Measurements from ENCODE around the gene CDK2. TPM values are rescaled to one million over a fixed set of nuclear protein-coding genes. Genes with fewer than 3 reads are reported as not detected.

Gene CDK2
- total and polyA plus RNA-seq, 9 of the 15 experiments (the other 6 are each of a cell fraction or from before 2014, with no cell fraction given) = 17.4 to 213 (median 109) TPM

- TF ChIP-seq, protein P1, sequence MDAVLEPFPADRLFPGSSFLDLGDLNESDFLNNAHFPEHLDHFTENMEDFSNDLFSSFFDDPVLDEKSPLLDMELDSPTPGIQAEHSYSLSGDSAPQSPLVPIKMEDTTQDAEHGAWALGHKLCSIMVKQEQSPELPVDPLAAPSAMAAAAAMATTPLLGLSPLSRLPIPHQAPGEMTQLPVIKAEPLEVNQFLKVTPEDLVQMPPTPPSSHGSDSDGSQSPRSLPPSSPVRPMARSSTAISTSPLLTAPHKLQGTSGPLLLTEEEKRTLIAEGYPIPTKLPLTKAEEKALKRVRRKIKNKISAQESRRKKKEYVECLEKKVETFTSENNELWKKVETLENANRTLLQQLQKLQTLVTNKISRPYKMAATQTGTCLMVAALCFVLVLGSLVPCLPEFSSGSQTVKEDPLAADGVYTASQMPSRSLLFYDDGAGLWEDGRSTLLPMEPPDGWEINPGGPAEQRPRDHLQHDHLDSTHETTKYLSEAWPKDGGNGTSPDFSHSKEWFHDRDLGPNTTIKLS (IDR thresholded peaks at IDR 0.05; ENCODE audit: borderline replicate concordance, low read depth) = 0 out of 2 replicates have a peak, but pooled peaks have one; percentile 18
- no peak for TF ChIP-seq ZFP1 (CRISPR knock-in tag; IDR thresholded peaks at IDR 0.05)
- TF ChIP-seq EZH2 (IDR thresholded peaks at IDR 0.05; ENCODE audit: borderline replicate concordance, low read depth, low read length) = no peak
- TF ChIP-seq SIN3A (IDR thresholded peaks at IDR 0.05; ENCODE audit: borderline replicate concordance in 2 of 2, control insufficient read depth in 1 of 2, low read depth in 2 of 2, low read length in 2 of 2) = peak; percentile 43 to 45; a peak in 2 of 4 replicates
- TF ChIP-seq FOXM1 (IDR thresholded peaks at IDR 0.05; ENCODE audit: low read depth) = no peak
- no peak for TF ChIP-seq FOXM1 (CRISPR knock-in tag; IDR thresholded peaks at IDR 0.05; ENCODE audit: low read depth)
- TF ChIP-seq, protein P2, sequence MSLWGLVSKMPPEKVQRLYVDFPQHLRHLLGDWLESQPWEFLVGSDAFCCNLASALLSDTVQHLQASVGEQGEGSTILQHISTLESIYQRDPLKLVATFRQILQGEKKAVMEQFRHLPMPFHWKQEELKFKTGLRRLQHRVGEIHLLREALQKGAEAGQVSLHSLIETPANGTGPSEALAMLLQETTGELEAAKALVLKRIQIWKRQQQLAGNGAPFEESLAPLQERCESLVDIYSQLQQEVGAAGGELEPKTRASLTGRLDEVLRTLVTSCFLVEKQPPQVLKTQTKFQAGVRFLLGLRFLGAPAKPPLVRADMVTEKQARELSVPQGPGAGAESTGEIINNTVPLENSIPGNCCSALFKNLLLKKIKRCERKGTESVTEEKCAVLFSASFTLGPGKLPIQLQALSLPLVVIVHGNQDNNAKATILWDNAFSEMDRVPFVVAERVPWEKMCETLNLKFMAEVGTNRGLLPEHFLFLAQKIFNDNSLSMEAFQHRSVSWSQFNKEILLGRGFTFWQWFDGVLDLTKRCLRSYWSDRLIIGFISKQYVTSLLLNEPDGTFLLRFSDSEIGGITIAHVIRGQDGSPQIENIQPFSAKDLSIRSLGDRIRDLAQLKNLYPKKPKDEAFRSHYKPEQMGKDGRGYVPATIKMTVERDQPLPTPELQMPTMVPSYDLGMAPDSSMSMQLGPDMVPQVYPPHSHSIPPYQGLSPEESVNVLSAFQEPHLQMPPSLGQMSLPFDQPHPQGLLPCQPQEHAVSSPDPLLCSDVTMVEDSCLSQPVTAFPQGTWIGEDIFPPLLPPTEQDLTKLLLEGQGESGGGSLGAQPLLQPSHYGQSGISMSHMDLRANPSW (CRISPR knock-in tag; IDR thresholded peaks at IDR 0.05) = no peak
- TF ChIP-seq, protein P3, sequence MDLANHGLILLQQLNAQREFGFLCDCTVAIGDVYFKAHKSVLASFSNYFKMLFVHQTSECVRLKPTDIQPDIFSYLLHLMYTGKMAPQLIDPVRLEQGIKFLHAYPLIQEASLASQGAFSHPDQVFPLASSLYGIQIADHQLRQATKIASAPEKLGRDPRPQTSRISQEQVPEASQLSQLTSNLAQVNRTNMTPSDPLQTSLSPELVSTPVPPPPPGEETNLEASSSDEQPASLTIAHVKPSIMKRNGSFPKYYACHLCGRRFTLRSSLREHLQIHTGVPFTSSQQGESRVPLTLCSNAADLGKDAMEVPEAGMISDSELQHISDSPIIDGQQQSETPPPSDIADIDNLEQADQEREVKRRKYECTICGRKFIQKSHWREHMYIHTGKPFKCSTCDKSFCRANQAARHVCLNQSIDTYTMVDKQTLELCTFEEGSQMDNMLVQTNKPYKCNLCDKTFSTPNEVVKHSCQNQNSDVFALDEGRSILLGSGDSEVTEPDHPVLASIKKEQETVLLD (IDR thresholded peaks at IDR 0.05) = no peak
- TF ChIP-seq HNRNPL (IDR thresholded peaks at IDR 0.05; ENCODE audit: low read depth, low read length) = no peak
- 0 out of 2 replicates have a peak, but pooled peaks have one; percentile 11 for TF ChIP-seq SOX6 (IDR thresholded peaks at IDR 0.05)
- peak; percentile 80 for TF ChIP-seq VEZF1 (CRISPR knock-in tag; IDR thresholded peaks at IDR 0.05)
- no peak for TF ChIP-seq PTBP1 (IDR thresholded peaks at IDR 0.05; ENCODE audit: low read depth, low read length)
- TF ChIP-seq POLR2AphosphoS5 (IDR thresholded peaks at IDR 0.05; ENCODE audit: control insufficient read depth, insufficient read depth, low read depth, low read length) = peak; percentile 76; the same call in 1 of the 2 replicates
- no peak for TF ChIP-seq HEY1 (CRISPR knock-in tag; IDR thresholded peaks at IDR 0.05; ENCODE audit: borderline replicate concordance)
- no peak for TF ChIP-seq ZFP30 (CRISPR knock-in tag; IDR thresholded peaks at IDR 0.05; ENCODE audit: borderline replicate concordance)
- peak; percentile 24; the same call in 1 of the 2 replicates for TF ChIP-seq ETS1 (conservative IDR thresholded peaks at IDR 0.05; ENCODE audit: control insufficient read depth, low read depth, low read length)
- TF ChIP-seq SMARCE1 (IDR thresholded peaks at IDR 0.05) = no peak
Observed at GRCh38 chr12:55966408-55967281, at the start of gene CDK2 (continued).
